Erythroblast (primary cell): ENCODE data around the gene OCRL.
"Not testable (repeated sequence)": the region's sequence is repeated elsewhere in the genome, so short reads cannot be mapped to it uniquely, and the experiment has no call there.

ENCODE experiments used
- GATA1 ChIP-seq: IDR thresholded peaks from 2 replicates; pipeline ENCODE4 v1.6.1; 2011; ENCODE audit warnings: low read depth, mild to moderate bottlenecking, control low read depth, low read length, moderate library complexity
- POLR2A ChIP-seq: IDR thresholded peaks from 2 replicates; pipeline ENCODE4 v1.6.1; 2011; ENCODE audit warnings: mild to moderate bottlenecking, low read length

DNA sequence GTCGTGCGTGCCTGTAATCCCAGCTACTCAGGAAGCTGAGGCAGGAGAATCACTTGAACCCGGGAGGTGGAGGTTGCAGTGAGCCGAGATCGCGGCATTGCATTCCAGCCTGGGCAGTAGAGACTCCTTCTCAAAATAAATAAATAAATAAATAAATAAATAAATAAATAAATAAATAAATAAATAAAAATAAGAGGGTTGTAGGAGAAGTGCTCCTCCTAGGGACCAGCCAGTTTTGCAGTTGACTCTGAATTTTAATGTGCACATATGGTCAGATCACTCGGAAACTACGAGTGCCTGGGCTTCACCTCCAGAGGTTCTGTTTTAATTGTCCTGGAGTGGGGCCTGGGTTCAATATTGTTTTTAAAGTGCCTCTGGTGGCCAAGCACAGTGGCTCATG lies 14.8 kb downstream of the OCRL start:
- TF ChIP-seq POLR2A, GATA1: not testable (repeated sequence)
